Measurements from ENCODE around the gene NMNAT2.

NMNAT2 gene

GRCh38 chr1:183323849-183324683 is 94.1 kb downstream of the NMNAT2 start:
- Histone ChIP-seq H3K9me3 (ENCODE audit: insufficient read depth, low read length) (no peaks in the 10 kb centered on the region), H3K4me1 (ENCODE audit: low read length) (no peaks in the 10 kb centered on the region), H3K27ac (ENCODE audit: low read length) (no peak overlapping the region), H3K4me2 (ENCODE audit: low read length) (no peak overlapping the region), H4K20me1 (ENCODE audit: insufficient read depth, low read length) (no peaks in the 10 kb centered on the region), H3K9ac (ENCODE audit: low read length) (no peak overlapping the region), H3K79me2 (ENCODE audit: low read length) (no peaks in the 10 kb centered on the region), H3K4me3 (ENCODE audit: low read length) (no peak overlapping the region), H3K36me3 (replicated peaks; ENCODE audit: low read depth, low read length) (no peaks in the 10 kb centered on the region), H2AFZ (ENCODE audit: low read depth, low read length) (no peak overlapping the region), H3K27me3 (ENCODE audit: low read depth, low read length) (peaks cover 24% of the 10 kb centered on the region)
- no peak for TF ChIP-seq EZH2phosphoT487 (IDR thresholded peaks at IDR 0.05; ENCODE audit: low read depth)
- TF ChIP-seq CTCF (IDR thresholded peaks at IDR 0.05; ENCODE audit: low read depth, low read length) = no peak

GRCh38 chr1:183319606-183320005 is 98.6 kb downstream of the NMNAT2 start:
- TF ChIP-seq EZH2phosphoT487 (IDR thresholded peaks at IDR 0.05; ENCODE audit: low read depth) = no peak
- TF ChIP-seq CTCF (IDR thresholded peaks at IDR 0.05; ENCODE audit: low read depth, low read length) = no peak
- no peaks in the 10 kb centered on the region for H3K79me2 ChIP-seq (ENCODE audit: low read length)
- H3K4me2 ChIP-seq (ENCODE audit: low read length) = no peak overlapping the region
- no peak overlapping the region for H3K4me3 ChIP-seq (ENCODE audit: low read length)
- peaks cover 6% of the 10 kb centered on the region; the same call in 1 of the 2 replicates for H3K4me1 ChIP-seq (ENCODE audit: low read length)
- no peak overlapping the region for H3K27ac ChIP-seq (ENCODE audit: low read length)
- H3K9ac ChIP-seq (ENCODE audit: low read length) = no peak overlapping the region
- H3K27me3 ChIP-seq (ENCODE audit: low read depth, low read length) = 0 out of 2 replicates have a peak, but pooled peaks cover 2% of the 10 kb centered on the region
- no peaks in the 10 kb centered on the region for H4K20me1 ChIP-seq (ENCODE audit: insufficient read depth, low read length)
- H3K9me3 ChIP-seq (ENCODE audit: insufficient read depth, low read length) = no peaks in the 10 kb centered on the region
- no peaks in the 10 kb centered on the region for H3K36me3 ChIP-seq (replicated peaks; ENCODE audit: low read depth, low read length)
- H2AFZ ChIP-seq (ENCODE audit: low read depth, low read length) = no peak overlapping the region

GRCh38 chr1:183319051-183319450 is 99.1 kb downstream of the NMNAT2 start:
- H3K27me3 ChIP-seq (ENCODE audit: low read depth, low read length) = 0 out of 2 replicates have a peak, but pooled peaks cover 2% of the 10 kb centered on the region
- H3K9ac ChIP-seq (ENCODE audit: low read length) = no peak overlapping the region
- H3K79me2 ChIP-seq (ENCODE audit: low read length) = no peaks in the 10 kb centered on the region
- H4K20me1 ChIP-seq (ENCODE audit: insufficient read depth, low read length) = no peaks in the 10 kb centered on the region
- no peak overlapping the region for H3K4me3 ChIP-seq (ENCODE audit: low read length)
- no peak overlapping the region for H3K4me2 ChIP-seq (ENCODE audit: low read length)
- H3K36me3 ChIP-seq (replicated peaks; ENCODE audit: low read depth, low read length) = no peaks in the 10 kb centered on the region
- H2AFZ ChIP-seq (ENCODE audit: low read depth, low read length) = no peak overlapping the region
- no peak overlapping the region for H3K27ac ChIP-seq (ENCODE audit: low read length)
- no peak for TF ChIP-seq CTCF (IDR thresholded peaks at IDR 0.05; ENCODE audit: low read depth, low read length)
- TF ChIP-seq EZH2phosphoT487 (IDR thresholded peaks at IDR 0.05; ENCODE audit: low read depth) = no peak
- H3K9me3 ChIP-seq (ENCODE audit: insufficient read depth, low read length) = no peaks in the 10 kb centered on the region
- peaks cover 6% of the 10 kb centered on the region; the same call in 1 of the 2 replicates for H3K4me1 ChIP-seq (ENCODE audit: low read length)

- Histone ChIP-seq H3K79me2 (ENCODE audit: low read length) (no peaks in the 10 kb centered on the region), H3K9me3 (ENCODE audit: insufficient read depth, low read length) (no peaks in the 10 kb centered on the region), H3K27me3 (ENCODE audit: low read depth, low read length) (0 out of 2 replicates have a peak, but pooled peaks cover 2% of the 10 kb centered on the region), H4K20me1 (ENCODE audit: insufficient read depth, low read length) (no peaks in the 10 kb centered on the region), H3K36me3 (replicated peaks; ENCODE audit: low read depth, low read length) (no peaks in the 10 kb centered on the region), H3K4me1 (ENCODE audit: low read length) (peaks cover 6% of the 10 kb centered on the region; the same call in 1 of the 2 replicates), H3K27ac (ENCODE audit: low read length) (no peak overlapping the region), H3K4me3 (ENCODE audit: low read length) (no peak overlapping the region), H3K9ac (ENCODE audit: low read length) (no peak overlapping the region), H2AFZ (ENCODE audit: low read depth, low read length) (no peak overlapping the region), H3K4me2 (ENCODE audit: low read length) (no peak overlapping the region)
- TF ChIP-seq CTCF (IDR thresholded peaks at IDR 0.05; ENCODE audit: low read depth, low read length) (peak; percentile 53), EZH2phosphoT487 (IDR thresholded peaks at IDR 0.05; ENCODE audit: low read depth) (no peak)
Measured at GRCh38 chr1:183318433-183318832, 99.7 kb downstream of the NMNAT2 start.

Measured in OCI-LY3 (cell line).